ENCODE data around the gene MAN1A1.

GRCh38 chr6:119346450-119346849, 3.1 kb downstream of the MAN1A1 start:
- TF ChIP-seq BHLHE40 (IDR thresholded peaks at IDR 0.05; ENCODE audit: low read depth, low read length): no peak
- TF ChIP-seq CTCF (IDR thresholded peaks at IDR 0.05): no peak
- no peak for TF ChIP-seq POLR2A (IDR thresholded peaks at IDR 0.05; ENCODE audit: low read length)
- no peak for TF ChIP-seq USF2 (IDR thresholded peaks at IDR 0.05)
- TF ChIP-seq RAD21 (conservative IDR thresholded peaks at IDR 0.05 in 1 of 2, IDR thresholded peaks at IDR 0.05 in 1 of 2): no peak
- TF ChIP-seq CEBPB (IDR thresholded peaks at IDR 0.05): no peak
- TF ChIP-seq TP53 (CRISPR knock-in tag; IDR thresholded peaks at IDR 0.05): no peak
- no peak for TF ChIP-seq GATA3 (IDR thresholded peaks at IDR 0.05; ENCODE audit: borderline replicate concordance)
- TF ChIP-seq ZFP36 (IDR thresholded peaks at IDR 0.05; ENCODE audit: borderline replicate concordance, partially characterized antibody): no peak
